Breast epithelium (tissue), 4 donors: Measurements from ENCODE around the gene SVEP1. TPM values are rescaled to one million over a fixed set of nuclear protein-coding genes. Genes with fewer than 3 reads are reported as not detected.

Source experiments
- DNase-seq, 2 donors: peaks; one replicate each; pipeline ENCODE4 v3.0.0-alpha.2; 2019; ENCODE audit warnings: low spot score in 2 of 2
- H3K27ac ChIP-seq, 2 donors: fragments of 200-600 bp; sonication (generic) in 1 of 2; one replicate each; pipeline ENCODE4 v1.5.1; 2016 to 2019; ENCODE audit warnings: mild to moderate bottlenecking in 1 of 2
- H3K27me3 ChIP-seq, 2 donors: fragments of 200-600 bp; sonication (generic) in 1 of 2; one replicate each; pipeline versions ENCODE4 v1.5.1 to v1.6.0; 2017 to 2019; ENCODE audit warnings: control low read depth in 1 of 2, mild to moderate bottlenecking in 1 of 2
- H3K36me3 ChIP-seq: fragments of 200-600 bp; one replicate; pipeline ENCODE4 v1.5.1; 2019
- H3K4me1 ChIP-seq, 2 donors: fragments of 200-600 bp; sonication (generic); one replicate each; pipeline ENCODE4 v1.5.1; 2016 to 2019; ENCODE audit warnings: control low read depth in 1 of 2
- H3K4me3 ChIP-seq, 3 donors: fragments of 200-600 bp; sonication (generic); 1 replicate in 2 of 3; 2 replicates in 1 of 3; pipeline ENCODE4 v1.5.1; 2016 to 2019; ENCODE audit warnings: mild to moderate bottlenecking in 3 of 3, moderate library complexity in 2 of 3
- H3K9me3 ChIP-seq, 2 donors: fragments of 200-600 bp; sonication (generic) in 1 of 2; one replicate each; pipeline ENCODE4 v1.5.1; 2016 to 2019; ENCODE audit warnings: control low read depth in 1 of 2
- CTCF ChIP-seq, 3 donors: fragments of 450-650 bp; IDR thresholded peaks; one replicate each; pipeline ENCODE4 v1.5.1; 2016 to 2017; ENCODE audit warnings: antibody characterized with exemption in 3 of 3, mild to moderate bottlenecking in 3 of 3, moderate library complexity in 3 of 3
- POLR2A ChIP-seq: fragments of 450-650 bp; IDR thresholded peaks from one replicate; pipeline ENCODE4 v1.6.1; 2016; ENCODE audit warnings: antibody characterized with exemption, mild to moderate bottlenecking, moderate library complexity
- POLR2AphosphoS5 ChIP-seq, 3 donors: sonication (generic); formaldehyde crosslinking; IDR thresholded peaks; one replicate each; pipeline ENCODE4 v1.6.1; 2017; ENCODE audit warnings: antibody characterized with exemption in 3 of 3
- intact Hi-C: fragments of 100-400 bp; cut with DNase I; formaldehyde crosslinking; loops from one replicate; pipeline ENCODE4 v1.15.1; 2023; ENCODE audit warnings: low total_unique reads
- total RNA-seq, 3 donors: library from RNA; depleted of rRNA; stranded (reverse); fragments of >200 nt; gene quantifications; one replicate each; pipeline ENCODE4 v1.1.0, GENCODE V29; 2016

The SVEP1 gene
- total RNA-seq, 3 donors from 2014 or later = 54.6 to 158 (median 99.0) TPM

- Histone ChIP-seq H3K4me3 (no peak overlapping the region), H3K4me1 (no peaks in the 10 kb centered on the region), H3K36me3 (no peaks in the 10 kb centered on the region), H3K9me3 (no peaks in the 10 kb centered on the region), H3K27ac (no peak overlapping the region), H3K27me3 (no peaks in the 10 kb centered on the region)
- intact Hi-C loops = no loop called here
- TF ChIP-seq CTCF (IDR thresholded peaks at IDR 0.05) = no peak
- TF ChIP-seq POLR2AphosphoS5 (IDR thresholded peaks at IDR 0.05) = no peak
- no peak for TF ChIP-seq POLR2A
- no peak for DNase-seq
Measured at GRCh38 chr9:110528645-110529044, 50.9 kb downstream of the SVEP1 start.

GRCh38 chr9:110526426-110526825 lies 53.1 kb downstream of the SVEP1 start:
- no peaks in the 10 kb centered on the region for H3K9me3 ChIP-seq
- no peak overlapping the region for H3K27ac ChIP-seq
- H3K27me3 ChIP-seq = no peaks in the 10 kb centered on the region
- no peak overlapping the region for H3K4me3 ChIP-seq
- TF ChIP-seq POLR2A (no peak), POLR2AphosphoS5 (IDR thresholded peaks at IDR 0.05) (no peak), CTCF (IDR thresholded peaks at IDR 0.05) (no peak)
- DNase-seq = no peak
- intact Hi-C loops = no loop called here
- H3K36me3 ChIP-seq = no peaks in the 10 kb centered on the region
- H3K4me1 ChIP-seq = no peaks in the 10 kb centered on the region

- H3K4me3 ChIP-seq = no peak overlapping the region
- no peaks in the 10 kb centered on the region for H3K9me3 ChIP-seq
- peak overlapping the region in 1 of 2 donors; percentile 22 for H3K27ac ChIP-seq
- no peaks in the 10 kb centered on the region for H3K36me3 ChIP-seq
- intact Hi-C loops = no loop called here
- no peaks in the 10 kb centered on the region for H3K27me3 ChIP-seq
- no peak for DNase-seq
- TF ChIP-seq CTCF (IDR thresholded peaks at IDR 0.05) (no peak), POLR2AphosphoS5 (IDR thresholded peaks at IDR 0.05) (no peak), POLR2A (no peak)
- no peaks in the 10 kb centered on the region for H3K4me1 ChIP-seq
Measured at GRCh38 chr9:110521206-110521605, 58.3 kb downstream of the SVEP1 start.

GRCh38 chr9:110520120-110520701 lies 59.3 kb downstream of the SVEP1 start:
- DNase-seq = no peak
- Histone ChIP-seq H3K27ac (no peak overlapping the region), H3K36me3 (no peaks in the 10 kb centered on the region), H3K9me3 (no peaks in the 10 kb centered on the region), H3K27me3 (no peaks in the 10 kb centered on the region), H3K4me1 (no peaks in the 10 kb centered on the region), H3K4me3 (no peak overlapping the region)
- TF ChIP-seq POLR2A (no peak), CTCF (IDR thresholded peaks at IDR 0.05) (no peak), POLR2AphosphoS5 (IDR thresholded peaks at IDR 0.05) (peak in 1 of 3 donors; percentile 82)
- intact Hi-C loops = no loop called here

- no peak for DNase-seq
- Histone ChIP-seq H3K9me3 (no peaks in the 10 kb centered on the region), H3K4me3 (no peak overlapping the region), H3K4me1 (no peaks in the 10 kb centered on the region), H3K36me3 (no peaks in the 10 kb centered on the region), H3K27ac (no peak overlapping the region), H3K27me3 (no peaks in the 10 kb centered on the region)
- no peak for TF ChIP-seq CTCF (IDR thresholded peaks at IDR 0.05)
- no peak for TF ChIP-seq POLR2AphosphoS5 (IDR thresholded peaks at IDR 0.05)
- no peak for TF ChIP-seq POLR2A
- intact Hi-C loops = no loop called here
Measured at GRCh38 chr9:110517483-110517882, 62.1 kb downstream of the SVEP1 start.
